Sciatic nerve (tissue), 2 donors: ENCODE data around the gene CAMK2N1. TPM values are rescaled to one million over a fixed set of nuclear protein-coding genes. Genes with fewer than 3 reads are reported as not detected.

ENCODE experiments used
- ATAC-seq: fragments of 200-7000 bp; cut with Tn5 transposase; one replicate; pipeline ENCODE4 v1.9.1; 2020; ENCODE audit warnings: mild to moderate bottlenecking, moderate library complexity
- DNase-seq: peaks from one replicate; pipeline ENCODE4 v3.0.0-alpha.2; 2020; ENCODE audit warnings: low spot score
- intact Hi-C: fragments of 100-400 bp; cut with DNase I; formaldehyde crosslinking; loops from one replicate; pipeline ENCODE4 v1.14.2; 2022
- total RNA-seq: library from RNA; stranded (reverse); fragmentation: NEBNext Ultra II Directional; extraction: Animal tissue kit (Norgen Biotek cat#: 25700); gene quantifications from one replicate; pipeline ENCODE4 v1.2.1, GENCODE V29; 2021
- donor health status: DM: no; HTN: no; CAD: no.
- donor health status: DM: no; HTN: no; CAD: no.

The CAMK2N1 gene
- total RNA-seq, 1 donor from 2014 or later: 8.2 TPM

DNA sequence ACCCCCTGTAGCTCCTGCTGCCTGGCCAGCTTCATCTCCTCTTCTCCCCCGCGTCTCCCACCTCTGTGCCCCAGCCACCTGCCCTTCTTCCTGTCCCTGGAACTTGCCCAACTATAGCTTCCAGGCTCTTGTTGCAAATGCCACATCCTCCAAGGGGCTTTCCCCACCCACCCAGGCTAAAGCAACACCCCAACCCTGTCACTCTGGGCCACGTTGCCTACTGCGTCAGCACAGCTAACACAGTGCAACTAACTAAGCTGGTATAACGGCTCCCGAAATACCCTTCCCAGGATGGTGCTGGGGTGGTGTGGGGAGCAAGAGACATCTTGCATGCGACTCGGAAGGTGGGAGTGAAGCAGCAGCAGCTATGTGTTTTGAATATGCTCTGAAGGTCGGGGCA is 19.7 kb downstream of the CAMK2N1 start:
- intact Hi-C loops: no loop called here
- DNase-seq: no peak
- ATAC-seq: no peak

DNA sequence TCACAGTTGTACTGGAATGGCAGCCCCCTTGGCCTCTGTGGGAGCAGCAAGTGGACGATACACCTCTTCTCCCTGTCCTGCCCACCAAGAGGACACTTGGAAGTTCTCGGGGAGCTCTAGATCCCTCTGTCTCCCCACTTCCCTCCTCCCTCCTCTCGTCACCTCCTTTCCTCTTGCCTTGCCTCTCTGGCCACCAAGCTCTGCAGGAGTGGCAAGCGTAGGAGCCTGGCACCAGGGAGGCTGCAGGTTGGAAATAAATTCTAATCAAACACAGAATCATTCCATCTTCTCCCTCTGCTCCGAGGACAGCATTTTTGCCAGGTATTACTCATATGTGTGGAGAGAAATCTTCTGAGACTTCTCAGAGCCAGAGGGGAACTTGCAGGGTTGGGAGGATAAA is 20.8 kb downstream of the CAMK2N1 start:
- ATAC-seq: no peak
- DNase-seq: no peak

DNA sequence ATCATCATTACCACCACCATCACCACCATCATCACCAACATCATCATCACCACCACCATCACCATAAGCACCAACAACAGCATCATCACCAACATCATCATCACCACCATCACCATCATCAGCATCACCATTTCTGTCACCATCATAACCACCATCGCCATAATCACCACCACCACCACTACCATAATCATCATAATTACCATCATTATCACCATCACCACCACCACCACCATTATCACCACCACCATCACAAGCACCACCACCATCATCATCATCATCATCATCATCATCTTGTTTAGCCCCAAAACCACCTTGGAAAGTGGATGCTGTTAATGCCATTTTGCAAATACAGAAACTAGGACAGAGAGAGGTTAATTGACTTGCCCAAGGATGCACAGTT is 22.5 kb downstream of the CAMK2N1 start:
- intact Hi-C loops: no loop called here
- DNase-seq: no peak
- no peak for ATAC-seq

More for the DNA sequence above, 20.8 kb downstream of the CAMK2N1 start:
- intact Hi-C loops: no loop called here

DNA sequence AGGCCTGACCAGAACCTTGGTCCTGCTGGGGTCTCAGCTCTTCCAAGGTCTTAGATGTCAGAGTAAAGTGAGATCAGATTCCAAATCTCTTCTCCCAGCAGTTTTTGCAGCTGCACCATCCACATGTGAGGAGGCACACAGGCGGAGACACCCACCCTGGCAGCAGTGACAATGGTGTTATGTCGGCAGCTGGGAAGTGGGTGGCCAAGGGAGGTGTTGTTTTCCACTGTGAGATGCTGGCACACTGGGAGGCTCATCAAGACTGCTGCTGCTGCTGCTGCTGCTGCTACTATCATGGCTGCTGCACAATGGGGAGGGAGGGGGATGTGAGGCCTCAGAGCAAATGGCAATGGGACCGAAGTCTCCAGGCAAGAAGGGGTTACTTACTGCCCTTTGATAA is 23.6 kb downstream of the CAMK2N1 start:
- ATAC-seq (no peak), DNase-seq (no peak)
- intact Hi-C loops: no loop called here

DNA sequence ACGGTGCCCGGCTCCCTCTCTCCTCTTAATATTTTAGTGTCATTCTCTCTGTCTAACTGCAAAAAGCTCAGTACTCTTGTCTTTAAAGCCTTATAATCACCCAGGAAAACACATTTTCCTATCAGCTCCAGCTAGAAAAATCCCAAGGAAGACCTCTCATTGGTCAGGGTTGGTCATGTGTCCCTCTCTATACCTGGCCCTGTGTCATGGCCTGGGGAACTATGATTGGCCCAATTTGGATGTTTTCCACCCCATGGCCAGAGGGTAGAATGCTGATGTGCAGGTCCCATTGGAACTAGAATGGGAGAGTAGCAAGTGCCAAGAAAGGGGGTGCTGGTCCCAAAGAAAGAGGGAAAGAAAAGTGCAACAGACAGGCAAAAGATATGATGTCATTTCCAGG is 27.3 kb downstream of the CAMK2N1 start:
- ATAC-seq (no peak), DNase-seq (no peak)
- intact Hi-C loops: no loop called here

DNA sequence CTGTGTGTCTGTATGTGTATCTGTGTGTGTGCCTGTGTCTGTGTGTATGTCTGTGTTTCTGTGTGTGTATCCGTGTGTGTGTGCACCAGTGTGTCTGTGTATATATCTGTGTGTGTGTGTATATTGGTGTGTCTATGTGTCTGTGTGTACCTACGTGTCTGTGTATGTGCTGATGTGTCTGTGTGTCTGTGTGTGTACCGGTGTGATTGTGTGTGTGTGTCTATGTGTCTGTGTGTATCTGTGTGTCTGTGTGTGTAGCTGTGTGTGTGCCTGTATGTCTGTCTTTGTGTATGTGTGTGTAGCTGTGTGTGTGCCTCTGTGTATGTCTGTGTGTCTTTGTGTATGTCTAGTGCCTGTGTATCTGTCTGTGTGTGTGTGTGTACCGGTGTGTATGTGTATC is 32.0 kb downstream of the CAMK2N1 start:
- ATAC-seq (no peak), DNase-seq (no peak)
- intact Hi-C loops: no loop called here

DNA sequence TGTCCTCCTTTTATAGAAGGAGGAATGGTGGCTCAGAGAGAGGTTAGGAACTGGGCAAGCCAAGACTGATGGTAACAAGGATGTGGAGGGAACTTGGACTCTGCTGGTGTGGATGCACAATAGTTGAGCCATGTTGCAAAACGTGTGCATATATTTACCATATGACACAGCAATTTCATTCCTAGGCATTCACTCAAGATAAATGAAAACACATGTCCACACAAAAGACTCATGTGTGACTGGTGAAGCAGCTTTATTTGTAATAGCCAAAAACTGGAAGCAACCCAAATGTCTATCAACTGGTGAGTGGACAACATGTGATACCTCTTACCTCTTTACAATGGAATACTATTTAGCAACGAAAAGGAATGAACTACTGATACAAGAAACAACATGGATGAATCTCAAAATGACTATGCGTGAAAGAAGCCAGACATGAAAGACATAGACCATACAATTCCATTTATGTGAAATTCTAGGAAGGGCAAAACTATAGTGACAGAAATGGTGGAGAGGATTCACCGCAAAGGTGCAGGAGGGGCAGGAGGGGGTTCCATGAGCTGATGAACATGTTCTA is 36.2 kb downstream of the CAMK2N1 start:
- DNase-seq (no peak), ATAC-seq (no peak)
- intact Hi-C loops: no loop called here

DNA sequence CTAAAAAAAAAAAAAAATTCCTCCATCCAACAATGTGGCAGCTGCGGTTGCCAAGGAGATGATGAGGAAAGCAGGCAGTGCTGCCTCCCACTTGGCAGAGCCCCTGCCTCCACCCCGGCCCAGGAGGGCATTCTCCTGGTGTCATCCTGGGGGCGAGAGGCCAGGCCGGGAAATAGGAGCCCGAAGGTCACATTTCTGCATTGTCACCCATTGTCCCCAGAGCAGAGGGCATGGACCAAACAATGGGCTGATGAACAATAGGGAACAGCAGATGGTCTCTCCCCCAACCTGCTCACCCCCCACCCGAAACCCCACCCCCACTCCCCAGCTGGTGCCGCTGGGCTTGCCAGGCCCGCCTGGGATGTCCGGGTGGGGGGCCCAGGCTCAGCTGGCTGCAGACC is 37.3 kb downstream of the CAMK2N1 start:
- DNase-seq (no peak), ATAC-seq (no peak)
- intact Hi-C loops: no loop called here

DNA sequence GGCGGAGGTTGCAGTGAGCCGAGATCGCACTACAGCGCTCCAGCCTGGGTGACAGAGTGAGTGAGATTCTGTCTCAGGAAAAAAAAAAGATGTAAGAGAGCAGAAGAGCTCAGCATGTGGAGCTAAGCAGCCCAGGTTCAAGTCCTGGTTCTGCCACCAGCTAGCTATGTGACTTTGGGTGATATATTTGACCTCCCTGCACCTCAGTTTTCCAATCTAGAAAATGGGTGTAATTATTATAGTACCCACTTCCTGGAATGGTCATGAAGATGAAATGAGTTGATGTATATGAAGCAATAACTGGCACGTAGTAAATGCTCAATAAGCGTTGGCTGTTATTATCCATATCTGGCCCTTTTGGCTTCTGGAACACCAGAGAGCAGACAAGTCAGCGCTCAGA is 38.2 kb downstream of the CAMK2N1 start:
- no peak for ATAC-seq
- DNase-seq: no peak
- intact Hi-C loops: no loop called here

DNA sequence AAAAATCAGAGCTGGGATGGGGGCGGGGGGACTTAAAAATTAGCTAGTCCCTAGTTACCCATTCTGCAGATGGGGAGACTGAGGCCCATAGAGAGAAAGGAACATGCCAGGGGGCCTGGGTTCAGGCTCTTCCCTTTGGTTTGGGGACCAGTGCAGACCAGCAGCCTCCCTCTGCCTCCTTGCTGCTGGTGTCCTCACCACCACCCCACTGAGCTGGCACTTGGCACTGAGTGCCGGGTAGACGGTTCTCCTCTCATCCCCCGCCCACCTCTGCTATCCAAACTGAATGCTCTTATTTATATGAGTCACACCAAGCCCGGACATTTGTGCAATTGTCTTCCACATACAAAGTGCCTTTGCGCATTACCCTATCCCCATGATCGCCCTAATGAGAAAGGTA is 39.2 kb downstream of the CAMK2N1 start:
- no peak for ATAC-seq
- intact Hi-C loops: no loop called here
- DNase-seq: no peak

DNA sequence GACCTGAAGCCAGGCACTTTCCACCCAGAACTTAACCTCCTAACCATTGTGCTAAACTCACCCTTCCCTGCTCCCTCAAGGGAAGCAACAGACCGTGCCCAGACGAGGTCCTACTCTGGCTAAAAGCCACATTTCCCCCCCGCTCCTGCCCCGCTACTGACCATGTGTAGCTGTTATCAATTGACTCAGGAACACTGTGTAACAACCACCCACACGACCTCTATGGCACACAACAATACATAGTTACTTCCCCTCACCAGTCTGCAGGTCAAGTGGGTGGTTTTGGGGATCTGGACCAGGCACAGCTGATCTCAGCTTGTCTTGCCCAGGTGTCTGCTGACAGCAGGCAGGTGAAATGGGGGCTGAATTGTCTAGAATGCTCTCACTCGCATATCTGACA is 40.1 kb downstream of the CAMK2N1 start:
- intact Hi-C loops: no loop called here
- no peak for ATAC-seq
- no peak for DNase-seq

DNA sequence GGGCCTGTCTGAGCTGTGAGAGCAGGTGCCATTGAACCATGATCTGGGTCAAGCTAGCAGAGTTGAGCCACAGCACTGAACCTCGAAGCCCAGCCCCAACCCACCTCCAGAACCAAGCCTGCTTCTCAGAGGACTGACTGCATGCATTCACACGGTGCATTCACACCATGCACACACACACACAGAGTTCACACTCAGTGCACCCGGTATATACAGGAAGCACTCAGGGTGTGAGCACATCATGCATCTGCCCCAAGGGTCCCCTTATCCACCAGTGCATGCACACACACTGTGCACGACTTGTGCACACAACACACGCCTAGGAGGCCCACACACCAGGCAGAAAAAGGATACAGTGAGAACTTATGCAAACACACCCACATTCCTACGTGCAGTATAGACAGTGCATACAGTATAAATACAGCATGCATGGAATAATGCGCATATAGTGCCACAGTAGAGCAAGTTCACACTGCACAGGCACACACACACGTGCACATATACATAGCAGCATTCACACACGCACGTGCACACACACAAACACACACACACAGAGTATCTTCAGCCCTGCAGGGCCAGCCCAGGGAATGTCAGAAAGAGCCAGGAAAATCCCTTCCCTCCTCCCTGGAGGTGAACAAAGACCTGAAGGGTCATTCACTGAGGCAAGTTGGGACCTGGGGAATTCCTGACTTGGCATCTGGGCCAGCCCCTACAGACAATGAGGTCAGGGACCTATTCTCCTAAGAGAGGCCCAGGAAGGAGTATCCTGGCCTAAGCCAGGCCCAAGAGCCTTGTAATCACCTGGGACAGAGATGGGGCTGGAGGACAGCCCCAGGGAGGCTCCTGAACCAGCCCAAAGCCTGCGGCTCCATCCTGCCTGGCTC is 42.1 kb downstream of the CAMK2N1 start:
- DNase-seq (no peak), ATAC-seq (no peak)
- intact Hi-C loops: no loop called here

DNA sequence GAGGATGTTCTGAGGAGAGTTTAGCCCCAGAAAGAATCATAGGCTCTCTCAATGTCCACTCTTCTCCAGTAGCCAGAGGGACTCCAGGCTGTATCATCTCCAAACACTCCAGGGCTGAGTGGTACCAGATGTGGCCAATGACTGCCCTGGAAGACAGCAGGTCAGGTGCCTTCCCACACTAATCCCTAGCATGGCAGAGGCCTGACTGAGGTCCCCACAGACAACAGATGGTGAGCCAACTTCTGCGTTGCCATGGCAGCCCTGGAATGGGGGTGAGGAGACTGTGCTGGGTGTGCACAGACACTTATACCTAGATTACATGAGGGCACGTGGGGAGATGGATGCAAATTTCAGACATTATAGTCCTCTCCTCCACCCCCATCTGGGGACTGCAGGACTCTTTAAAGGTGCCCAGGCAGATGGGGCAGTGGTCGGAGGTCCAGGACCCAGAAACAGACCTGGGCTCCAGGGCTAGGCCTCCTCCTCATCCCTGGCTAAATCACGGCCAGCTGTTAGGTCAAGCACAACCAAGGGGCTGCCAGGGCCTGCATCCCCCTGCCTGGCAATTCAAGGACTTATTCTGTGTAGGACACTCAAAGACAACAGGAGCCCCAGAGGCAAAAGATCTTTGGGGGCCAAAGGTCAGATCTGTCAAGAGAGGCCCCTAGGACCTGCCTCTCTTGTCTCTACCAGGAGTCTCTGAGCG is 42.9 kb downstream of the CAMK2N1 start:
- no peak for ATAC-seq
- no peak for DNase-seq
- intact Hi-C loops: no loop called here

DNA sequence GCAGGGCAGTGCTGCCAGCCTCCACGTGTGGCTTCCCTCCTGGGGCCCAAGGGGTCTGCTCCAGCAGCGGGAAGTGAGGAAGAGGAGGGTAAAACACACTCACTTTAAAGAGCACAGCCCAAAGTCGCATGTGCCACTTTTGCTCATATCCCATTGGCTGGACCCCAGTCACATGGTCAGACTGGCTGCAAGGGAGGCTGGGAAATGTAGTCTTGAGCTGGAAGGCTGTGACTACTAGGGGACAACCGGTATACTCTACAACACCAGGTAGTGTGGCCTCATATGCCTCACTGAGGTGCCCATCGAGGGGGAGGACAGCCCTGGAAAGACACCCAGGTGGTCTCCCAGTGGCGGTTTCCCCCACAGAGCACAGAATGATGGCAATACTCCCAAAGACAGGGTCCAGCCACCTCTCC is 45.2 kb downstream of the CAMK2N1 start:
- intact Hi-C loops: no loop called here

DNA sequence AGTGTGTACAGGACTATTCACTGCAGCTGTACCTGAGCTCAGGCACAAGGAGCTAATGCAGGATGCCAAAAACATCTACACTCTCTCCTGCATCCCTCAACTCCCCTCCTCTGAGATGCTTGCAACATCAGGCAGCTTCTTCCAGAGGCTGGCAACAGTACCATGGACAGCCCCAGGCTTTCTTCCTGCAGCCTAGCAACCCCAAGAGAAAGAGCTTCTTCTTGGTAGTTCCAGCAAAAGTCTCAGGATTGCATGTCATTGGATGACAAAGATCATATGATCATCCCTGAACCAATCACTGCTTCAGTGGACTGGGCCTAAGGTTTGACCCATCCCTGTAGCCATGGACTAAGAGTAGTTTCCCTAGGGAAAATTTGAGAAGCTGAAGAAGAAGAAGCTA is 46.7 kb downstream of the CAMK2N1 start:
- intact Hi-C loops: no loop called here
- no peak for DNase-seq
- ATAC-seq: no peak

More for the DNA sequence above, 45.2 kb downstream of the CAMK2N1 start:
- peak; percentile 72 for ATAC-seq
- DNase-seq: no peak

DNA sequence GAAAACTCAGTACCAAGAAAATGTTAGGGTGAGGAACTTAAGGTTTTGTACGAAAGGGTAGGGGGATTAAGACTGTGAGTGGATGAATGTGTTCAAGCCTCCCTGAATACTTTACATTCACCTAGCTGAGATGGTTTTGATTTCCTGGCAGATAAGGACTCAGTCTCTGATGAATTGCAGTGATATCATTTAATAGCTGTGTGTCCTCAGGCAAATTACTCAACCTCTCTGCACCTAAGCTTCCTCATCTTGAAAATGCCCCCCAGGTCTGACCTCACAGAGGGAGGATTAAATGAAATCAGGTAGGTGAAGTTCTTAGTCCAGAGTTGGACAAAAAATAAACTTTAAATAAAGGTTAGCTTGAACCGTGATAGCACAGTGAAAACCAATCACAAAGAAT is 48.4 kb downstream of the CAMK2N1 start:
- ATAC-seq (no peak), DNase-seq (no peak)
- intact Hi-C loops: no loop called here

DNA sequence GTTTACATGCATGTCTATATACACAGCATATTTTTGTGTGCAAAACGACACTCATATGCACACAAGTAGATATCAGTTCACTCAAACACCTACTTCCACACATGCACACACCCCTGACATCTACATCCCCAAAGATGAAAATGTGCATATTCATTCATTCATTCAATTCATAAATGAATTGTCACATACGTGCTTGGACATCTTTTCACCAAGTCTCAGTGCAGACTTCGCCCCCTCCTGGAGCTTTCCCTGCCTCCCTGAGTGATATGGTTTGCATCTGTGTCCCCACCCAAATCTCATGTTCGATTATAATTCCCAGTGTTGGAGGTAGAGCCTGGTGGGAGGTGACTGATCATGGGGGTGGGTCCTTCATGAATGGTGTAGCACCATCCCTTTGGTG is 53.1 kb downstream of the CAMK2N1 start:
- intact Hi-C loops: no loop called here
- no peak for ATAC-seq
- no peak for DNase-seq
